Subcutaneous adipose tissue (tissue), 4 donors: ENCODE data around the gene POU2F1. TPM values are rescaled to one million over a fixed set of nuclear protein-coding genes. Genes with fewer than 3 reads are reported as not detected.

Experiments used
- CTCF ChIP-seq: fragments of 450-650 bp; IDR thresholded peaks from one replicate; pipeline ENCODE4 v1.5.1; 2016; ENCODE audit warnings: low read depth, mild to moderate bottlenecking, control low read depth, antibody characterized with exemption, moderate library complexity
- total RNA-seq, 4 donors: library from RNA; depleted of rRNA; stranded (reverse); fragments of >200 nt; gene quantifications; one replicate each; pipeline ENCODE4 v1.1.0, GENCODE V29; 2016

The POU2F1 gene
- total RNA-seq, 4 donors from 2014 or later = 17.1 to 40.6 (median 20.5) TPM

- no peak for TF ChIP-seq CTCF
These were observed 23.4 kb upstream of the POU2F1 start for GRCh38 chr1:167197236-167197635.

GRCh38 chr1:167197692-167198091 lies 23.0 kb upstream of the POU2F1 start:
- no peak for TF ChIP-seq CTCF

GRCh38 chr1:167198518-167199133 lies 22.1 kb upstream of the POU2F1 start:
- TF ChIP-seq CTCF = no peak

- TF ChIP-seq CTCF = no peak
These were observed 21.0 kb upstream of the POU2F1 start for GRCh38 chr1:167199656-167200055.

GRCh38 chr1:167200272-167200671 lies 20.4 kb upstream of the POU2F1 start:
- no peak for TF ChIP-seq CTCF

GRCh38 chr1:167200749-167201148 lies 19.9 kb upstream of the POU2F1 start:
- TF ChIP-seq CTCF = no peak

GRCh38 chr1:167202049-167202448 lies 18.6 kb upstream of the POU2F1 start:
- TF ChIP-seq CTCF = no peak
